CD4-positive, alpha-beta T cell treated with Interleukin-17A for 4 hours (primary cell): ENCODE data around the gene CASP4.
A peak's percentile ranks its signal among the peaks of the same experiment; 100 is the strongest.
"Not testable (repeated sequence)": the region's sequence is repeated elsewhere in the genome, so short reads cannot be mapped to it uniquely, and the experiment has no call there.

Experiments
- DNase-seq: peaks from one replicate; pipeline ENCODE4 v3.0.0-alpha.2; 2020; ENCODE audit warnings: mixed read lengths

CASP4 gene

DNA sequence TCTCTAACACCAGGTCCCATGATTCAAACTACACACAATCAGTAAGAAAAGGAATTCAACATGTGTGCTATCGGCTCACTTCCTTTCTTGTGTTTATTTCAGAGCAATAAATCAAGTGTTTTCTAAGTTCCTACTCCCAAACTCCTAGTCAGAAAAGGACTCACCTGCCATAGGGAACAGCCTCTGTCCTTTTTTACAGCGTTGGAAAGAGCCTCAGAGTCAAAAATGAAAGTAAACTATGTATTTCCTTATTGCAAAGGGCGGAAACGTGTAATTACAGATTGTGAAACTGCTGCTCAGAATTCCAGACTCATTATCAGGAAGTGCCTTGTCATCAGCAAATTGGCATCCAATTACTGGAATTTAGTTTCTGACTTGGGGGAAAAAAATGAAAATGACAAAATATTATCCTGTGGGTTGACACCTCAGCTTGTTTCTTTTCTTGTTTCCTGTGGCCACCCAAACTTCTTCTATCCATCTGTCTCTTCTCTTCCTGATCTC is at the start of gene CASP4:
Gene CASP4, minus strand, starts transcription at position 220 of the 501 bp plus-strand sequence. Its CDS starts 49 bp downstream, at position 171.
- DNase-seq, result peak; percentile 13

DNA sequence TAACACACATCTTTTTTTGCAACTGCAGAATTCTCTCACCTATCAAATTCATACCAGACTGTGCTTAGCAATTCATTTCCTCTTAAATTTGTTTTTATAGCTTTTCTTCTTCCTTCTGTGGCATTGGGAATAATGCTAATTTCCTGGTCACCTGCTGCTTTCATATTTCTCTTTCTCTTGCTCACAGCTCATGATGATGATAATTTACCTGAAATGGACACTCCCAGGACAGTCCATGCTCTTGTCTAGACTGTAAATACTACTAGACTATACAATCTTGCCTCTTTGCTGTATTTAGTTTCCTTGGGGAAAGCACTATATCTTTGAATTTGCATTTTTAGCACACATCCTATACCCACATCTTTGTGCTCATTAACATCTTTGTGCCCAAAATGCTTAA is 39.1 kb upstream of the CASP4 start:
- no peak for DNase-seq

DNA sequence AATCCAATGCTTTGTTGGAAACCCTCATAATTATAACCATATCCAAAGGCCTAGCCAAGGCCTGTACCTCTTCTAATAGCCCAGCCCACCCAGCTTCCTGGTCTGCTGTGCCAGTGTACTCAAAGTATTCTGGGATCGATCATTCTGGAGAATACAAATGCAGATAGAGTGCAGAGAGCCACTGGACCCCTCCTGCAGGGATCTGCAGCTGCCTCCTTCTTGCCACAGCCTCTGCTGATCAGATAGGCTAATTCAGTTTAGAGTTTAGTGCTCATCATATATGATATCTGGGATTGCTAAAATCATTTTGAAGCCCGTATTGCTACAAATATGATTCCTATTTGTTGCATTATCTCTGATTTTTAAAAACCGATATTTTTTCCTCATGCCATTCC is 37.1 kb upstream of the CASP4 start:
- no peak for DNase-seq

DNA sequence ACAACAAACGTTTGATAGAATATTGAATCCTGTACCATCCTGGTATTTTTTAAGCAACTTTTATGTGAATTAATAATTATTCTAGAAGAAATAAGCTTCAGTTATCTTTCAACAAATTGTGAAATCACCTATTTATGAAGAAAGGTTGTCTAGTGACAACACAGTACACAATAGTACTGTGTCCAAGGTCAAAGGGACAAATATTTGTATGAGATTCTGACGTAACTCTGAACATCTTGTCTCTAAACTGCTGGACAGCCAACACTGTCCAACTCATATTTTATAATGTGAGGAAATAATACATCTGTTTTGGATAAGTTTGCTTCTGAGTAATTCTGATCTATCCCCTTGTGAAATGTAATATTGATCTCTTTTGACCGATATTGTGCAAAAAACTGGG is 35.6 kb upstream of the CASP4 start:
- no peak for DNase-seq

DNA sequence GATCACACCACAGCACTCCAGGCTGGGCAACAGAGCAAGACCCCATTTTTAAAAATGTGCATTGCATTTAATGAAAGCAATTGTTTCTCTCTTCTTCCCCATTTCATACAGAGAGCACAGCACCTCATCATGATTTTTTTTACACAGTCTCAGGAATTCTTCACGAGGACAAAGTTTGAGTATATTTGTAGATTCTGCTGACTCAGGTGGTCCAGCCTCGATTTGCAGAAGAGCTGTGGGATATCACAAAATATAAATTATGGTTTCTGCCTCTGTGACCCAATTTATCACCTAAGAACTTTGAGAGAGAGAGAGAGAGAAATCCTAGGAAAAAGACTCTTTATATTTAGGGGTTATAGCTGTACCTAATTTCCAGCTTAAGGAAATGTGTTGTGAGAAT is 34.8 kb upstream of the CASP4 start:
- no peak for DNase-seq

DNA sequence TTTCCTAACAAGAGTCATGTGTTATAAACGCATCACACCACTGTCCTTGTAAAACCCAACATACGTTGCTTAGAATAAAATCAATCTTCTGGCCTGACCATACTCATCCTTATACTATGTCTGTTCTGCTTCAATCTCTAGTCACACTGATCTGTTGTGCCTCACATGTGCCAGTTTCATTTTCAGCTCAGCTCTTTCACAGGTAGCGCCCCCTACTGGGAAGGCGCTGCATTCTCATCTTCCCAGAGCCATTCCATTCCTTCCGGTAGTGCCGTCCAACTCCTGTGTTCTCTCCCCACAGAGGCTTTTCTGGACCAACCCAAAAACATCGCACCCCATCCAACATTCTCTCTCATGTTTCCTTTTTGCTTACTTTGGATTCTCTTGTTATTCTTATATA is 32.4 kb upstream of the CASP4 start:
- peak; percentile 67 for DNase-seq

DNA sequence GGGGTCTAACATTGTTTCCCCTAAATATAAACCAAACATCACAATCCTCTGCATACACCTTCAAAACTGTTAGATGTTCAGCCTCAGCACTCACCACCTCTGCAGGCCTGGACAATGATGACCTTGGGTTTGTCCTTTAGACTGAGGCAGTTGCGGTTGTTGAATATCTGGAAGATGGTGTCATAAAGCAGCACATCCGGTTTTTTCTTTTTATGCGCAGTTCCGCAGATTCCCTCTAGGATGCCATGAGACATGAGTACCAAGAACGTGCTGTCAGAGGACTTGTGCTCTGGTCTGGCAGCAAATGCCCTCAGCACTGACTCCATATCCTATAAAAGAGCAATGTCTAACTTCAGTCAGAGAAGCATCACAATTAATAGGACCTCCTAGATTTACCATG is 31.8 kb upstream of the CASP4 start:
- no peak for DNase-seq

DNA sequence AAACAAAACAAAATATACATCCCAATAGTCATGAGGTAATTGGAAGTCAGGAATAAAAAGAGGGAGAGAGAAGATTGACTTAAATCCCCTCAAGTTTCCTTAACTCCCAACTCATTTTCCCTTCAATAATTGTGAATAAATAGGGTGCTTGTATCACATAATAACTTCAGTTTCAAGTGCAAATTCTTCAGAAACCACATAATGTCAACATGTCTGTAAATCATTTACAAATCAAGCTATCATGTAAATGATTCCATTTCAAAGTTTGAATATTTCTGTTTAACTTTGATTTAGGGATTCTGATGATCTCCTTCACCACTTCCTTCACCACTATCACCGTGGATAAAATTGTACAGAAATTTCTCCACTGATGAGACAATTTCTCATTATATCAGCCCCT is 31.3 kb upstream of the CASP4 start:
- DNase-seq, result no peak

DNA sequence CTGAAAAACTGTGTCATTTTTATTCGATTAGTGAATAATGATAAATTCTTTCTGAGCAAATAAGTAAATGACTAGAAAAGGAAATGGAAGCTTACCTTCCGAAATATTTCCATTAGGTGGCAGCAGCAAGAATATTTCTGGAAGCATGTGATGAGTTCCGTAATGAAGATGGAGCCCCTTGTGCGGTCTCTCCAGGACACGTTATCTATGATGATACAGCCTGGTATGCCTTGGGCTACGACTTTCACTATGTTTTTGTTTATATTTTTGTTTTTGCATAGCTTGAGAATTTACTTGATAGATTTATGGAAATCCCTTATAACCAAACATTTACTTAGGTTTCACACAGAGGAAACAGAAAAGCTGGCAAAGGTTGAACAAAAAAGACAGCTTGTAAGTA is 28.9 kb upstream of the CASP4 start:
- DNase-seq, result no peak

DNA sequence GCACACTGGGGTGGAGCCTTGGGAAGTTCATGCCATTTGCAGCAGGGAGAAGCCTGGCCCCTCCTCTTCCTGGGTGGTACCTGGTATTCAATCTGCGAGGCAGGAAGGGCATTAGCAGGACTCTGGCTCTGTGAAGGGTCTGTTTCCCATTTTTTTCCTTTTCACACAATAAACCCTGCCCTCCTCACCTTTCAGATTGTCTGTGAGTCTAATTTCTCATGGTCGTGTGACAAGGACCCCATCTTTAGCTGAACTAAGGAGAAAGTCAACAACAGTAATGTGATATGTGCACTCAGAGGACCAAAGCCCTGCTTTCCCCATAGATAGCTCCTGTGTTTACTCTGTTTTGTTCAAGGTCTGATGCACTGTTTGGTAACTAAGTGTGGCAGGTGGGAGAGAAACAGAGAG is 26.6 kb upstream of the CASP4 start:
- no peak for DNase-seq

DNA sequence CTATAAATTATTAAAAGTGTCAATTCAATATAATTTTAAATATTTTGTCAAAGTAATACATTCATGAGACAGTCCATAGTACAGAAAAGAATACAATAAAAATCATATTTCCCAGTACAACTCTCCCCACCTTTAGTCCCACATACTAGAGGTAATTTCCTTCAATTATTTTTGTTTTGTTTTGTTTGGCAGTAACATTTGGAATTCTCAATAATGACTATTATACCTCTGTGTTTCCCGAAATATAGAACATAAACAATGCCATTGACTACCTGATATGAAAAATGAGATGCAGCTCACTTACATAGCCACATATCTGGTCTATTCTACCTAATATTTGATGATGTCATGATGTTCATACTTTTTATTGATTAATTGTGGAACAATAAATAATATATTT is 24.4 kb upstream of the CASP4 start:
- DNase-seq, result no peak

DNA sequence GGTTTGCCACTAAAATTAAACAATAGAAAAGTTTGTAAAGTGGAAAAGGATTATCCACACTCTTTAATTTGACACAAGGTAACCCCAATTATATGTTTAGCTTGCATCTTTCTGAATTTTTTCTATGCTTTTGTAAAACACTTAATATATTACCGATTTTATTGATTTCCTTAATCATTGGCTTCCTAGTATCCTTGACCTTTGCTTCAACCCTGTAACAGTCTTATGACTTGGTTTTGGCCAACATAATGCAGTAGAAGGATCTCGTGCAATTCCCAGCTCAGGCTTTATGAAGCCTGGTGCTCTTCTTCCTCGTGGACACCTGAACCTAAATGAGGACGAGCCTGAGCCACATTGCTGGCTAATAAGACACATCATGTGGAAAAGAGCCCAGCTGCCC is 23.6 kb upstream of the CASP4 start:
- no peak for DNase-seq

DNA sequence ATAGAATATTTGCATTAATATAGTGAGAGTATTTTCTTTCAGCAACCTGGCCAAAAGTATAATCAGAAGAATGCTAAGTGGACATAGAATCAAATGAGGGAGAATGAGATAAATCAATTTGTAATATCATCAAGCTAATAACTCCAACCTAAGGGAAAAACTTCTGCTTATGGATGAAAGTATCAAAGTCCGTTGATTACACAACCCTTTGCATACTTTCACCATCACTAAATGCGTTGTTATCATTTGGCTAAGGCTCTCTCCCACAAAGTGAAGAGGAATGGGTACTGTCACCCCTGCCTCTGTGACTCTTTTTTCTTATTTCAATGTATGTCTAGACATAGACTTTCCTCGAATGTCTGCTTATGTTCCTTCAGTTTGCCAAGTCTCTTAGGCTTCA is 16.4 kb upstream of the CASP4 start:
- DNase-seq, result no peak

DNA sequence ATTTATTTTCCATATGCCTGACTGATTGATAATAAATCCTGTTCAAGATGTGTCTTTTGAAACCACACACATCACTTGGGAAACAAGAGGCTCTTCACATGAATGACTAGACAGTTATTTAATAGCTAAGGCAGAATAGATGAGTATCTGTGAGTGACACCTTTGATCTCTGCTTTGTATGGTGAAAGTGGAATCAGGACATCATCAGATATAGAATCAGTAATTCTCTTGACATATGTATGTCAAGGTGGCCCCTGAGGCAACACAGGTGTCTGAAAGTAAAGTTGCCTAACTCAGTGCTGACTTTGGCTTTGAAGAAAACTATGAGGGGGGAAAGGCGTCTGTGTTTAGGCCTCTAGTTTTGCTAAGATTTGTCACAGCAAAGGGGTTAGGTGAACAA is 11.5 kb upstream of the CASP4 start:
- no peak for DNase-seq

DNA sequence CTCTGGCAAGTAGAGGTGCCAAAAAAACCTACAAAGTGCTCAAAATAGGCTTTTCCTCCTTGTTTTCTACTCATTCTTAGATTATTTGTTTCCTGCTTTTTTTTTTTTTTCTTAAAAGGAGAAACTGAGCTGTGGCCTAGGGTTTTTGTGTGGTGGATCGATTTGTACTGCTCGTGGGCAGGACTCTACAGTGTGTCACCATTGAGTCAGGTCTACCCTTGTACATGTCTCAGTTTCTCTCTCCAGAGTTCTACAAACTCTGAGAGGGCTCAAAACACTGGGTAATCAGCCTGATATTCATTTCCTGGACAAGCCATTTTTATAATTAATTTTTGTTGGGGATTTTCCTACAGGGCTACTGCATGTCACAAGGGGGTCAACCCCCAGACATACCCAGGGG is 5.2 kb upstream of the CASP4 start:
- DNase-seq, result no peak

DNA sequence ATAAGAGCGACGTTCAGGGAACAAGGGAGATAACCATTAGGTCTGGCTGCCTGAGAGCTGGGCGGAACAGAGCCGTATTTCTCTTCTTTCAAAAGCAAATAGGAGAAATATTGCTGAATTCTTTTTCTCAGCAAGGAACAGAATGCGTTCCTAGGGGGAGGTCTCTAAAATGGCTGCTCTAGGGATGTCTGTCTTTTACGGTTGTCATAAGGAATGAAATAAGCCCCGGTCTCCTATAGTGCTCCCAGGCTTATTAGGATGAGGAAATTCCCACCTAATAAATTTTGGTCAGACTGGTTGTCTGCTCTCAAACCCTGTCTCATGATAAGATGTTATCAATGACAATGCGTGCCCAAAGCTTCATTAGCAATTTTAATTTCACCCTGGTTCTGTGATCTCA is 4.5 kb upstream of the CASP4 start:
- not testable (repeated sequence) for DNase-seq

DNA sequence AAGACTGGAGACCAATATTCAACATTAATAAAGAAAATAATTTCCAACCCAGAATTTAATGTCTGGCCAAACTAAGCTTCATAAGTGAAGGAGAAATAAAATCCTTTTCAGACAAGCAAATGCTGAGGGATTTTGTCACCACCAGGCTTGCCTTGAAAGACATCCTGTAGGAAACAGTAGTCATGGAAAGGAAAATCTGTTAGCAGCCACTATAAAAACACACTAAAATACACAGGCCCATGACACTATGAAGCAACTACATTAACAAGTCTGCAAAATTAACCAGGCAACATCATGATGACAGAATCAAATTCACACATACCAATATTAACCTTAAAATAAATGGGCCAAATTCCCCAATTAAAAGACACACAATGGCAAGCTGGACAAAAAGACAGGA is 2.4 kb upstream of the CASP4 start:
- no peak for DNase-seq

DNA sequence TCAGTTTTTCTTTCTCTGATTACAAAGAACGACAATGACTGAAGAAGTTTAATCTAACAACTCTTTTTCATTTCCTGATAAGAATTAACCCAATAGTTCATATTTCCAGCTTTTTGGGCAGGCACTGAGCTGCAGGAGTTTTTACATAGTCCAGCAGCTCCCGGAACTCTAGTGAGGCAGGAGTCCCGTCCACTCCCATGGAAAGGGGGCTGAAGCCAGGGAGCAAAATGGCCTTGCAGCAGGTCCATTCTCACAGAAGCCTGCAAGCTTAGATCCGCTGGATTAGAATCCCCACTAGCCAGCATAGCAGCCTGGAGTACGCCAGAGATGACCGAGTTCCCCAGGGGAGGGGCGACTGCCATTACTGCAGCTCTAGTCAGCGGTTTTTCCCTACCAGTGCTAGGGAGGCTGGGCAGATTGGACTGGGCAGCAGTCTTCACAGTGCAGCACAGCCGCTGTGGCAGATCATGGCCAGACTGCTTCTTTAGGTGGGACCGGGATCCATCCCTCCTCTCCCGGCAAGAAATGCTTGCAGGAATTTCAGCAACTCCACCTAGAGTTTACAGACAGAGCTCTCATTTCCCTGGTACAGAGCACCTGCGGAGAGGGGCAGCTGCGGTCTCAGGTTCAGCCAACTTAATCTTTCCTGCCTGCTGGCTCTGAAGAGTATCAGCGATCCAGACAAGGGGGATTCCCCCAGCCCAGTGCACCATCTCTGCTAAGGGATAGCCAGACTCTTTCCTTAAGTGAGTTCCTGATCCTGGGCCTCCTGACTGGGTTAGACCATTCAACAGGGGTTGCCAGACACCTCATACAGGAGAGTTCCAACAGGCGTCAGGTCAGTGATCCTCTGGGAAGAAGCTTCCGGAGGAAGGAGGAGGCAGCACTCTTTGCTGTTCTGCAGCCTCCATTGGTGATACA is 742 bp upstream of the CASP4 start:
- no peak for DNase-seq

DNA sequence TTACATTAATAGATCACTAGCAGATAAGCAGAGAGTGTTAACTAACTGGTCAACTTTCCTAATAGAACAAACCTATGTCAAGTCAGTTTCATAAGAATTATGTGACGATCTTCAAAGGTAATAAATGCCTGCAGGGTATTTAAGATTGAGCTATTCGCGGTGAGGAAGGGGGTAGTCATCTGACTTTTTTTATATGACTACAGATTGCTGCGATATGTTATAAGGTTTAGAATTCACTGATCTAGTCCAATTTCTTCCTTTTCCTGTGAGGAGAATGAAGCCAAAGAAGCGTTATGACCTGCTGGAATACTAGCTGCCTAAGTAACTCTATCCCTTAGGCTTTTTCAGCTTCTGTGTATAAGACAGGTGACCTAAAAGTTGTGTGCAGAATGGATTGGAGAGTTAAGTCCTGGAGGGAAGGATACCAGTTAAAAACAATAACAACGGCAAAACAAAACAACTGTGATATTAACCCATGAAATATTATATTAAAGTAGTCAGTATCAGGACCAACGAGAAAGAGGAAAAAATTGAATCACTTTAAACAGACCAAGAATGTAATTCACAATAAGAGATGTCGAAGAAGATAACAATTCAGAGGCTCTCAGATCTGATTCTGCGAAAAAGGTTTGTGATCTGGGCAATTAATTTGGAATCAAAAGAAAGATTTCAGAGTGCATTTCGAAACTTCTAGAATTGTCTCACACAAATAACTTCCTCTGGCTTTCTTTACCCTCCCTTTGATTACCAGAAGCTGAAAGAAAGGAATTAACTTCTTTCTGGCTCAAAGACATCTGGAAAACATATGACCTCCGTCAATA is 630 bp downstream of the CASP4 start:
- DNase-seq, result no peak

DNA sequence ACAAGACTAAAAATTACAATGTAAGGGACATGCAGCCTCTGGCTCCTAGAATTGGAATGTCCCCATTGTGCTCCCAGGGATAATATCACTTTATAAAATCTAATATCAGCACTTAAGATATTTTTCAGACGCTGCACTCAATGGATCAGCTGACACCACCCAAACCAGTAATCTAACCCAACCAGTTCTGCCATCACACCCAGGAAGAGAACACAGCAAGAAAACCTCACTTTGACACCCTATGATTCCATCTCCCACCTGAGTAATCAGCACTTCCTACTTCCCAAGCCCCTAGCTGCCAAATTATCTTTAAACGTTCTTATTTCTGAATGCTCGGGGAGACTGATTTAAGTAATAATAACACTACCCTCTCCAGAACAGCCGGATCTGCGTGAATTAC is 2.6 kb downstream of the CASP4 start:
- DNase-seq, result no peak

DNA sequence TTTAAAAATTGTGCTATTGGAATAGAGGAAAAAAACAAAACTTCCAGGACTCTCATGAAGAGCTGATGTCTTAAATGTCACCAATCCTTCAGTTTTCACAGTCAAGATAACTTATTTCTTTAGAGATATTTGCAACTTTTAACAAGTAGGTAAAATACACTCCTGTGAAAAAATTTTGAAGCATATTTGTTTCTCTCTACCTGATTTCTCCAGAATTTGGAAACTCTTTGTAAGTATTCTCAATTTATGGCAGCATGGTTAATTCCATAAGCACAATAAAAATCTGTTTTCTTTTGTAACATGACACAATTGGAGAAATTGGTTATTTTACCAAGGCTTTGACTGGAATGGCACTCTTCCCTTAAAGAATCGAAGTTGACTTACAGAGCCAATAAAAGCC is 4.1 kb downstream of the CASP4 start:
- no peak for DNase-seq

DNA sequence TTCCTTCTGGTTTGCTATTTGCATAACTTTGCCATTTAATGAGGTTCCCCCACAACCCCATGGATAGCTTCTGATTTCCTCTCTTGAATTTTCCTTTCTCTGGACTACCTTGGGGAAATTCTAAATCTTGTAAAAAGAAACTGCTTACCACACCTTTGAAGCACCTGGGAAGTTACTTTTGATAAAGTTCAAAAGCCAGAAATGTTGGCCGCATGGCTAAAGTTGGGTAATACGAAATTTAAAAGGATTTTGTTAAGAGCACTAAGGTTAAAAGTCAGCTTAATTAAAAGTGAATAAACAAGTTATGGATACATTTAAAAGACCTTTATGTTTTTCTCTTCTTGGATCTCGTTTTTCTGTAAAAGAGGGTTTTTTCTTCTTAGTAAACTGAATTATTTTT is 5.5 kb downstream of the CASP4 start:
- no peak for DNase-seq

DNA sequence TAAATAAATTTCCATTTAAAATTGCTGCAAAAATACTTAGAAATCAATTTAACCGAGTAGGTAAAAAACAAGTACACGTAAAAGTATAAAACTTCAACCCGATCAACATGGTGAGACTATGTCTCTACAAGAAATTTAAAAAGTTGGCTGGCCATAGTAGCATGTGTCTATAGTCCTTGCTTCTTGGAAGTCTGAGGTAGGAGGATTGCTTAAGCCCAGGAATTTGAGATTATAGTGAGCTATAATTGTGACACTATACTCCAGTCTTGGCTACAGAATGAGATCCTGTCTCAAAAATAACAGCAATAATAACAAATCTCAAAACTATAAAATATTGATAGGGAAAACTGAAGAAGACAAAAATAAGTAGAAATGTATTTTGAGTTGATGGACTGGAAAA is 11.1 kb downstream of the CASP4 start:
- no peak for DNase-seq

DNA sequence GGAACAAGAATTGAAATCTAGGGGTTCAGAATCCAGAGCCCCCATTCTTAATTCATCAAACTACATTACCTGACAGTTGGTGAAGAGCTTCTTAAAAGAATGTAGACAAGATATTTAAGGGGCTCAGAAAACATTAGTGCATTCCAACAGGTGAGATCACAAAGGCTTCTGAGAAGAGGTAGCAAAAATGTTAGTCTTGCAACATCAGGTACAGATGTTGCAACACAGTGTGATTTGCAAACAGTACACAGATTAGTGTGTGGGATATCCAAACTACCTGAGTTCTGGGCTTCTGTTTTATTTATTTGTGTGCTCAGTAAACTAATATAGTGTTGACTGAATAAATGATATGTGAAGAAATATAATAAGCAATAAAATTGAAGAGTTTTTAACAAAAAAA is 11.8 kb downstream of the CASP4 start:
- DNase-seq, result no peak
